RWPE2 (cell line): ENCODE measurements around the gene SLAMF1.
"Not testable (repeated sequence)": the region's sequence is repeated elsewhere in the genome, so short reads cannot be mapped to it uniquely, and the experiment has no call there.

Experiments
- ATAC-seq: fragments of 200-7000 bp; cut with Tn5 transposase; 3 replicates; pipeline ENCODE4 v1.9.1; 2021; ENCODE audit warnings: low read depth
- DNase-seq: peaks from one replicate; pipeline ENCODE4 v3.0.0-alpha.2; 2020; ENCODE audit warnings: low spot score
- H3K27ac ChIP-seq: fragments of 450-650 bp; 2 replicates; pipeline ENCODE4 v1.5.1; 2017; ENCODE audit warnings: mild to moderate bottlenecking; ENCODE audit not compliant: poor library complexity, severe bottlenecking
- H3K27me3 ChIP-seq: fragments of 250-450 bp; sonication (Bioruptor Pico); 2 replicates; pipeline ENCODE4 v1.5.1; 2021; ENCODE audit warnings: mild to moderate bottlenecking, moderate library complexity; ENCODE audit not compliant: insufficient read depth, poor library complexity, severe bottlenecking
- H3K36me3 ChIP-seq: fragments of 250-450 bp; sonication (Bioruptor Pico); 2 replicates; pipeline ENCODE4 v1.5.1; 2020; ENCODE audit warnings: low read depth, mild to moderate bottlenecking, moderate library complexity
- H3K4me1 ChIP-seq: fragments of 250-450 bp; sonication (Bioruptor Pico); 2 replicates; pipeline ENCODE4 v1.5.1; 2021; ENCODE audit warnings: mild to moderate bottlenecking, moderate library complexity; ENCODE audit not compliant: insufficient read depth, poor library complexity, severe bottlenecking
- H3K4me3 ChIP-seq: fragments of 250-450 bp; sonication (Bioruptor Pico); 2 replicates; pipeline ENCODE4 v1.5.1; 2021; ENCODE audit warnings: mild to moderate bottlenecking, moderate library complexity; ENCODE audit not compliant: severe bottlenecking
- H3K9me3 ChIP-seq: fragments of 250-450 bp; sonication (Bioruptor Pico); 2 replicates; pipeline ENCODE4 v1.5.1; 2021; ENCODE audit warnings: mild to moderate bottlenecking, moderate library complexity; ENCODE audit not compliant: severe bottlenecking
- TF ChIP-seq, protein P1 (sequence below): fragments of 450-650 bp; IDR thresholded peaks from one replicate; pipeline ENCODE4 v1.5.1; 2017; ENCODE audit warnings: mild to moderate bottlenecking, moderate library complexity; ENCODE audit not compliant: poor library complexity, severe bottlenecking

Gene SLAMF1

GRCh38 chr1:160588468-160588867 is 58.4 kb downstream of the SLAMF1 start:
- H3K27me3 ChIP-seq, result peaks cover 4% of the 10 kb centered on the region
- no peaks in the 10 kb centered on the region for H3K36me3 ChIP-seq
- TF ChIP-seq, protein P1, sequence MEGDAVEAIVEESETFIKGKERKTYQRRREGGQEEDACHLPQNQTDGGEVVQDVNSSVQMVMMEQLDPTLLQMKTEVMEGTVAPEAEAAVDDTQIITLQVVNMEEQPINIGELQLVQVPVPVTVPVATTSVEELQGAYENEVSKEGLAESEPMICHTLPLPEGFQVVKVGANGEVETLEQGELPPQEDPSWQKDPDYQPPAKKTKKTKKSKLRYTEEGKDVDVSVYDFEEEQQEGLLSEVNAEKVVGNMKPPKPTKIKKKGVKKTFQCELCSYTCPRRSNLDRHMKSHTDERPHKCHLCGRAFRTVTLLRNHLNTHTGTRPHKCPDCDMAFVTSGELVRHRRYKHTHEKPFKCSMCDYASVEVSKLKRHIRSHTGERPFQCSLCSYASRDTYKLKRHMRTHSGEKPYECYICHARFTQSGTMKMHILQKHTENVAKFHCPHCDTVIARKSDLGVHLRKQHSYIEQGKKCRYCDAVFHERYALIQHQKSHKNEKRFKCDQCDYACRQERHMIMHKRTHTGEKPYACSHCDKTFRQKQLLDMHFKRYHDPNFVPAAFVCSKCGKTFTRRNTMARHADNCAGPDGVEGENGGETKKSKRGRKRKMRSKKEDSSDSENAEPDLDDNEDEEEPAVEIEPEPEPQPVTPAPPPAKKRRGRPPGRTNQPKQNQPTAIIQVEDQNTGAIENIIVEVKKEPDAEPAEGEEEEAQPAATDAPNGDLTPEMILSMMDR, result no peak
- DNase-seq, result no peak
- no peak overlapping the region for H3K4me3 ChIP-seq
- H3K27ac ChIP-seq, result no peak overlapping the region
- H3K4me1 ChIP-seq, result no peaks in the 10 kb centered on the region
- ATAC-seq, result no peak
- H3K9me3 ChIP-seq, result no peaks in the 10 kb centered on the region

DNA sequence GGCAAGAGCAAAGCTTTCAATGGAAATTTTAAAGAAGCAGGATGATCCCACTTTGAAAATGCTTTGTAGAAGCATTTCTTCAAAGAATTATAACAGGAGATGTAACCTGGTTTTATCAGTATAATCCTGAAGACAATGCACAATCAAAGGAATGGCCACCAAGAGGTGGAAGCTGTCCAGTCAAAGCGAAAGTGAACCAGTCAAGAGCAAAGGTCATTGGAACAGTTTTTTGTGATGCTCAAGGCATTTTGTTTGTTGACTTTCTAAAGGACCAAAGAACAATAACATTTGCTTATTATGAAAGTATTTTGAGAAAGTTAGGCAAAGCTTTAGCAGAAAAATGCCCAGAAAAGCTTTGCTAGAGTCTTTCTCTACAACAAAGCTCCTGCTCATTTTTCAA is 62.1 kb downstream of the SLAMF1 start:
- DNase-seq, result no peak
- Histone ChIP-seq H3K9me3 (no peaks in the 10 kb centered on the region), H3K4me3 (no peak overlapping the region), H3K4me1 (no peaks in the 10 kb centered on the region), H3K27me3 (no peaks in the 10 kb centered on the region), H3K27ac (no peak overlapping the region), H3K36me3 (no peaks in the 10 kb centered on the region)
- no peak for ATAC-seq
- TF ChIP-seq, protein P1, result no peak

DNA sequence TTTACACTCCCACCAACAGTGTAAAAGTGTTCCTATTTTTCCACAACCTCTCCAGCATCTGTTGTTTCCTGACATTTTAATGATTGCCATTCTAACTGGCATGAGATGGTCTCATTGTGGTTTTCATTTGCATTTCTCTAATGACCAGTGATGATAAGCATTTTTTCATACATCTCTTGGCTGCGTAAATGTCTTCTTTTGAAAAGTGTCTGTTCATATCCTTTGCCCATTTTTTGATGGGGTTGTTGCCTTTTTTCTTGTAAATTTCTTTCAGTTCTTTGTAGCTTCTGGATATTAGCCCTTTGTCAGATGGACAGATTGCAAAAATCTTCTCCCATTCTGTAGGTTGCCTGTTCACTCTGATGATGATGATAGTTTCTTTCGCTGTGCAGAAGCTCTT is 63.9 kb downstream of the SLAMF1 start:
- H3K4me3 ChIP-seq, H3K27ac ChIP-seq, H3K4me1 ChIP-seq, ATAC-seq, H3K27me3 ChIP-seq, DNase-seq, H3K36me3 ChIP-seq, H3K9me3 ChIP-seq: not testable (repeated sequence)

GRCh38 chr1:160581961-160582360 is 64.9 kb downstream of the SLAMF1 start:
- no peak overlapping the region for H3K27ac ChIP-seq
- H3K36me3 ChIP-seq, result no peaks in the 10 kb centered on the region
- TF ChIP-seq, protein P1, result no peak
- H3K4me1 ChIP-seq, result no peaks in the 10 kb centered on the region
- no peak overlapping the region for H3K4me3 ChIP-seq
- DNase-seq, result no peak
- no peaks in the 10 kb centered on the region for H3K27me3 ChIP-seq
- no peak for ATAC-seq
- no peaks in the 10 kb centered on the region for H3K9me3 ChIP-seq

GRCh38 chr1:160580221-160580812 is 66.5 kb downstream of the SLAMF1 start:
- ATAC-seq (no peak), DNase-seq (no peak)
- H3K4me1 ChIP-seq, result no peaks in the 10 kb centered on the region

More at GRCh38 chr1:160580221-160580812, 66.5 kb downstream of the SLAMF1 start:
- H3K36me3 ChIP-seq, result no peaks in the 10 kb centered on the region
- no peak overlapping the region for H3K4me3 ChIP-seq
- no peak overlapping the region for H3K27ac ChIP-seq
- TF ChIP-seq, protein P1, result no peak
- no peaks in the 10 kb centered on the region for H3K27me3 ChIP-seq
- H3K9me3 ChIP-seq, result no peaks in the 10 kb centered on the region
